ENCODE measurements around the gene OOSP4B. TPM values are rescaled to one million over a fixed set of nuclear protein-coding genes. Genes with fewer than 3 reads are reported as not detected.

The OOSP4B gene
- polyA plus RNA-seq, 1 of the 3 experiments (the other 2 are of a cell fraction), result not detected

- Histone ChIP-seq H3K27me3 (ENCODE audit: insufficient read depth) (no peaks in the 10 kb centered on the region), H4K20me1 (ENCODE audit: insufficient read depth) (no peaks in the 10 kb centered on the region), H3F3A (replicated peaks; ENCODE audit: insufficient read depth) (no peaks in the 10 kb centered on the region), H3K4me2 (no peak overlapping the region), H3K4me3 (ENCODE audit: low read depth in 2 of 2, low read length in 1 of 2) (no peak overlapping the region), H3K79me2 (ENCODE audit: insufficient read depth) (no peaks in the 10 kb centered on the region), H2AFZ (ENCODE audit: low read depth) (no peak overlapping the region), H3K9me3 (no peaks in the 10 kb centered on the region), H3K4me1 (ENCODE audit: control insufficient read depth in 1 of 2, insufficient read depth in 2 of 2, low read depth in 1 of 2, low read length in 1 of 2) (no peaks in the 10 kb centered on the region), H3K36me3 (replicated peaks in 1 of 2; ENCODE audit: control insufficient read depth in 1 of 2, insufficient read depth in 2 of 2, low read length in 1 of 2) (no peaks in the 10 kb centered on the region), H3K27ac (ENCODE audit: low read depth in 2 of 2, low read length in 1 of 2) (no peak overlapping the region), H3K9me2 (no peaks in the 10 kb centered on the region), H3K9ac (no peak overlapping the region)
- WGBS (ENCODE audit: low lambda C conversion rate), result 4% methylated on average over 1 of the region's 1 CpG
- TF ChIP-seq NRF1 (IDR thresholded peaks at IDR 0.05; ENCODE audit: low read depth, low read length) (no peak), ELF1 (IDR thresholded peaks at IDR 0.05) (no peak), USF2 (IDR thresholded peaks at IDR 0.05; ENCODE audit: borderline replicate concordance, low read depth, low read length) (no peak), FOXJ3 (CRISPR knock-in tag; IDR thresholded peaks at IDR 0.05) (no peak), IRF3 (IDR thresholded peaks at IDR 0.05; ENCODE audit: low read depth, low read length) (no peak), MXI1 (IDR thresholded peaks at IDR 0.05; ENCODE audit: low read depth, low read length) (no peak)
- CTCF ChIA-PET, result no interaction called here
- DNase-seq, result no peak
- POLR2A ChIA-PET, result no interaction called here
Measured at GRCh38 chr11:59983212-59983611, 33.8 kb upstream of the OOSP4B start.

- Histone ChIP-seq H3K79me2 (ENCODE audit: insufficient read depth) (no peaks in the 10 kb centered on the region), H2AFZ (ENCODE audit: low read depth) (no peak overlapping the region), H4K20me1 (ENCODE audit: insufficient read depth) (no peaks in the 10 kb centered on the region), H3K9me3 (no peaks in the 10 kb centered on the region), H3K36me3 (replicated peaks in 1 of 2; ENCODE audit: control insufficient read depth in 1 of 2, insufficient read depth in 2 of 2, low read length in 1 of 2) (no peaks in the 10 kb centered on the region), H3K4me3 (ENCODE audit: low read depth in 2 of 2, low read length in 1 of 2) (no peak overlapping the region), H3K4me2 (no peak overlapping the region), H3K9ac (no peak overlapping the region), H3K4me1 (ENCODE audit: control insufficient read depth in 1 of 2, insufficient read depth in 2 of 2, low read depth in 1 of 2, low read length in 1 of 2) (no peaks in the 10 kb centered on the region), H3F3A (replicated peaks; ENCODE audit: insufficient read depth) (no peaks in the 10 kb centered on the region), H3K9me2 (no peaks in the 10 kb centered on the region), H3K27me3 (ENCODE audit: insufficient read depth) (no peaks in the 10 kb centered on the region), H3K27ac (ENCODE audit: low read depth in 2 of 2, low read length in 1 of 2) (no peak overlapping the region)
- WGBS (ENCODE audit: low lambda C conversion rate), result 4% methylated on average over 3 of the region's 3 CpGs
- ChIA-PET CTCF (no interaction called here), POLR2A (no interaction called here)
- DNase-seq, result no peak
- TF ChIP-seq JUND (IDR thresholded peaks at IDR 0.05) (no peak), RAD21 (IDR thresholded peaks at IDR 0.05; ENCODE audit: low read length) (no peak), SIN3A (IDR thresholded peaks at IDR 0.05; ENCODE audit: borderline replicate concordance, low read depth, low read length) (no peak), FOXJ3 (CRISPR knock-in tag; IDR thresholded peaks at IDR 0.05) (no peak), RXRA (IDR thresholded peaks at IDR 0.05; ENCODE audit: borderline replicate concordance, low read depth) (no peak), USF2 (IDR thresholded peaks at IDR 0.05; ENCODE audit: borderline replicate concordance, low read depth, low read length) (no peak), NFIC (IDR thresholded peaks at IDR 0.05; ENCODE audit: borderline replicate concordance) (no peak), IRF3 (IDR thresholded peaks at IDR 0.05; ENCODE audit: low read depth, low read length) (no peak), ELF1 (IDR thresholded peaks at IDR 0.05) (no peak), YY1 (IDR thresholded peaks at IDR 0.05; ENCODE audit: low read depth) (no peak), REST (IDR thresholded peaks at IDR 0.05; ENCODE audit: low read depth, low read length) (no peak), EP300 (IDR thresholded peaks at IDR 0.05; ENCODE audit: borderline replicate concordance in 1 of 2, low read depth in 1 of 2, low read length in 1 of 2) (no peak), TCF12 (IDR thresholded peaks at IDR 0.05) (no peak), MXI1 (IDR thresholded peaks at IDR 0.05; ENCODE audit: low read depth, low read length) (no peak), CTCF (IDR thresholded peaks at IDR 0.05) (no peak), RFX5 (IDR thresholded peaks at IDR 0.05; ENCODE audit: low read length) (no peak), NRF1 (IDR thresholded peaks at IDR 0.05; ENCODE audit: low read depth, low read length) (no peak), MAX (IDR thresholded peaks at IDR 0.05; ENCODE audit: low read depth) (no peak)
Measured at GRCh38 chr11:59984368-59984767, 32.6 kb upstream of the OOSP4B start.

Data from SK-N-SH (cell line).